HT-29 (cell line): ENCODE measurements around the gene AANAT. TPM values are rescaled to one million over a fixed set of nuclear protein-coding genes. Genes with fewer than 3 reads are reported as not detected.

Experiments
- DNase-seq: peaks from one replicate; pipeline ENCODE4 v3.0.0-alpha.2; 2015; ENCODE audit warnings: low spot score
- total RNA-seq: library from RNA; depleted of rRNA; stranded (reverse); fragments of >200 nt; shearing (Covaris generic); gene quantifications from 2 replicates; pipeline ENCODE4 v1.2.3, GENCODE V29; 2014

AANAT gene
- total RNA-seq, 1 experiment from 2014 or later: not detected

DNA sequence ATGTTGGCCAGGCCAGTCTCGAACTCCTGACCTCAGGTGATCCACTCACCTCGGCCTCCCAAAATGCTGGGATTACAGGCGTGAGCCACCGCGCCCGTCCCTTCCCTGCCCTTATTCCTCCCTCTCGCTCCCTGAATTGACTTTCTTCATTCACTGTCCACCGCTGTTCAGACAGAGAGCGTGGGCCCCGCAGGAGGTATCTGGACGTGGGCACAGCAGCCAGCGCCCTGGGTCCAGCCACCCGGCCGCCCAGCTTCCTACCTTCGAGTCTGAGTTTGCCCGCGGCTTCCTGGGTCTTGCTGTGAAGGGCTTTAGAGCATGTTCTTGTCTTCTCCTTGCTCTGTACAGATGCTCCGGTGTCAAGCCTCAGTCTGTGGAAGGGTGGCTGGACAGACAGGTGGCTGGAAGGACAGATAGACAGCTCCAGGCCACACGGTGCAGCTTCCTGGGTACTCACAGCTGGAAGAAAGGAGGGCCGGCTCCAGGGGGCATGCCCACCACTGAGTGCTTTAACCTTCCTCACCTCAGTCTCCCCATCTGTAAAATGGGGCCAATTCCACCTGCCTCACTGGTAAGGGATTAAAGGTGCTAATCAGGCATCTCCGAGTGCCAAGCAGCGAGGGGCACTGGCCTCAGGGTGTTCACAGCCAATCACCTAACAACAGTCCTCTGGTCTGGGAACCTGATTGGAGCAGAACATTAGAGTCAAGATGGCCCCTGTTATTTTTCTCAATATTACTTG, 20.2 kb downstream of the AANAT start:
- no peak for DNase-seq

- no peak for DNase-seq
These were observed 22.8 kb downstream of the AANAT start for GRCh38 chr17:76490112-76490710.

- no peak for DNase-seq
These were observed 24.1 kb downstream of the AANAT start for GRCh38 chr17:76491271-76492122.

DNA sequence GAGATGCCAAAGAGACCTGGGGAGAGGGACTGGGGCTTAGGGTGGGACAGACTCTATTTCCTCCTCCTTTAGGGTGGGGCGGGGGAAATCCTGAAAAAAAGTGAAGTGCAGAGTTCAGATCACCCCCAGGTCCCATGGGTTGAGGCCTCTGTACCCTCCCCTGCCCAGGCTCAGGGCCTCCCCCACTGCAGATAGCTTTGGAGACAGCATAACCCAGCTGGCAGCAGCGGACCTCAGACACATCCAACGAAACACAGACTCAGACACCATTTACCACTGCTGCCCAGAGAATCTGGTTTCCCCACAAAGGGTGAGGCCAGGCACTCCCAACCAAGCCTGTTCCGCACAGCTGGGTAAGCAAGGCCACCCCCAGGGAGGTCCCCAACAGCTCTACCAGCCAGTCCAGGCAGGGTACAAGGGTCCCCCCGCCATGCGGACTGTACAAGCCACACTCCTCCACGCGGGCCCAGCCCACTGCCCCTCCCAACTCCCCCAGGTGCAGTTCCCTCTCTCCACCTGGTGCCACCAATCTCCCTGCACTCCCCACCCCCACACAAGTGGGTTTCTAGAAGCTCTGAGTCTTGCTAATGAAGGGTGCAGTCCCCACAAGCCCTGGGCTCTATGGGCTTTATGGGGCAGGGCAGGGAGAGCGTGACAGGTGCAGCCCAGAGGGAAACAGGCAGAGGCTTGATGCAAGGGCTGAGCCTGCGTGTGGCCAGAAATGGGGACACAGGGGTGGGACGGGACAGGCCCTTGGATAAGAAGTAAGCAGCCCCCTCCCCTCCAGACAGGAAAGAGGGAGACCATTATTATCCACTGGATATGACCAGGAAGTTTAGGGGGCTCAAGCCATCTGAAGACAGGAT, 25.0 kb downstream of the AANAT start:
- DNase-seq: peak; percentile 23

DNA sequence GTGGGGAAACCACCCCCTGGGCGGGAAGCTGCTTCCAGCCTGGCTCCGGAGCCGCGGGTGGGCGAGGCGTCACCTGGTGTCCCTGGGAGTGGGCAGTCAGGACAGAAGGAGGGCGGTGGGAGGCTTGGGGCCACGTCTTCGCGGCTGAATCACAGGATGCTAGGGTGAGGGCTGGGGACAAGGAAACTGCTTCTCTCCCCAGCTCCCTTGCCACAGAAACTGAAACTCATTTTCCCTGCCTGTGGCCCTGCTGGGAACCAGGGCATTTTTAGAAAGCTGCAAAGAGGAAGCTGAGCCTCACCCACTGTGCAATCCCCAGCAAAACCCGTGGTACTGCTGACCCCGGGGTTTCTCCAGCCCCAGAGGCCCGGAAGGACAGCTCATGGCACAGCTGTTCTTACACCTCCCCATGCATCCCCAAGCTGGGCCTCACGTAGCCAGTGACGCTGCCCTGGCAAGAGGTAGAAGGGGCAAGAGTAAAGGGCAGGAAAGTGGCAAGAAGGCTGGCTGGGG, 25.6 kb downstream of the AANAT start:
- DNase-seq: no peak

GRCh38 chr17:76493505-76494167, 26.2 kb downstream of the AANAT start:
- DNase-seq: no peak

- DNase-seq: no peak
These were observed 28.4 kb downstream of the AANAT start for GRCh38 chr17:76495663-76496400.

GRCh38 chr17:76496464-76496863, 29.1 kb downstream of the AANAT start:
- DNase-seq: no peak

- DNase-seq: no peak
These were observed 30.2 kb downstream of the AANAT start for GRCh38 chr17:76497699-76497978.

DNA sequence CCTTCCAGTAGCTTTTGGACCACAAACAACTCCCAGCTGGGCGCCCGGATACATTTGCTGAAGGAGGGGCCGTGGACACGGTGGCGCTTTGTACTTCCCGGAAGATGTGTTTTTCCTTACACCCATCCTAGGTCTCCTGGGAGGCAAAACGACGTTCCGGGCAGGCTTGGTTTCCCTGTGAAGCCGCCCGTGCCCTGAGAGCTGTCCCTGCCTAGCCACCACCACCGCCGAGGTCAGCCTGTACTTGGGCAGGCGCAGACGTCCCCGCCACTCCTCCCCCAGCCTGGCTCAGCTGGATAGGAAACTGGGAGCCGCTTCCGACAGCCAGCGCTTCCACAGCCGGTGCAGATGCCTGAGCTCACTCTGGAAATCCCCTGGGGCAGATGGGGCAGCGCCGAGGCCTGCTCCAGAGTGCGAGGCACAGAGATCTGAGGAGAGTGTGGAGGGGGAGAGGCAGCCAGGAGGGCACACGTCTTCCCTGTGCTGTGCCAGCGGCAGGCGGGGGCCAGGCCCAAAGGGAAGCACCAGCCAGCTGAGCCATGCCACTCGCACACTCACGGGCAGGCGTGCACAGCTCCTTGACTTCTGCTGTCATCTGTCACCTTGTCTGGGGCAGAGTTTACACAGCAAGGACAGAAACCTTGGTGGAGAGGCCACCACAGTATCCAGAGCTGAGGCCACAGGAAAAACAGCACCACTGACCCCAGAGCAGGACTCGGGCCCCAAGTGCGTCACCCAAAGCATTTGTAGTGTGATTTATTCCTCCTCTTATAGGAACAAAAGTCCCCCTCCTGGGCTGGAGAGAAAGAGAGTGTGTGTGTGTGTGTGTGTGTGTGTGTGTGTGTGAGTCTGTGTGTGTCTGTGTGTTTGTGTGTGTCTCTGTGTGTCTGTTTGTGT, 30.8 kb downstream of the AANAT start:
- DNase-seq: peak; percentile 69

DNA sequence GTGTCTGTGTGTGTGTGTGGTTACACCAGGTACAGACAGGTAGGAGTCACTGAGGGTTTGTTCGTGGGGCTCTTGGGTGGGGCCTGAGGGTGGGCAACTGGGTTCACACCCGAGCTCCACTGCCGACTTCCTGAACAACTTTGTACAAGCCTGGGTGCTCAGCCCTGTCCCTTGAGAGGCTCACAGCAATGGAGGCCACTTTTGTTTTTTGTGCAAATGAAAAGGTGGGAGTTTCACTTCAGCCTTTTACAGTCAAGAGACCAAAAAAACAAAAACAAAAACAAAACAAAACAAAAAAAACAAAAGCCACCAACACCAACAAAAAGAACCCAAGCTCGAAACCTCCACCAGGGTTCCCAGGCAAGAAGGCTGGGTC, 31.5 kb downstream of the AANAT start:
- DNase-seq: no peak

GRCh38 chr17:76499267-76499667, 31.9 kb downstream of the AANAT start:
- peak; percentile 52 for DNase-seq

- peak; percentile 26 for DNase-seq
These were observed 32.8 kb downstream of the AANAT start for GRCh38 chr17:76500074-76500746.

DNA sequence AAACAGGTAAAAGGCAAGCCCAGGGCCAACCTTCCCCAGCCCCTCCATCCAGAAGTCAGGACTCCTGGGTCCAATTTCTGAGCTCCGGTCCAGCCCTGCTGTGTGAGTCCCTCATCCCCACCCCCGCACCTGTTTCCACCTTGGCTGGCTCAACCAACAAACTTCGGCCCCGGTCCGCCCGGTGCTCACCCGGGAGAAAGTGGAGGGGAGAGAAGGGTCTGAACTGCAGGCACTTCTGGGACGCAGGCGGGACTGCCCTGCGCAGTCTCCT, 33.3 kb downstream of the AANAT start:
- no peak for DNase-seq

- DNase-seq: peak; percentile 84
These were observed 33.8 kb downstream of the AANAT start, which contains the start of gene RHBDF2 for GRCh38 chr17:76501018-76501826. TSS of gene RHBDF2 (minus strand) at chr17:76501423. CDS start at chr17:76481524, 19,899 bp downstream.

DNA sequence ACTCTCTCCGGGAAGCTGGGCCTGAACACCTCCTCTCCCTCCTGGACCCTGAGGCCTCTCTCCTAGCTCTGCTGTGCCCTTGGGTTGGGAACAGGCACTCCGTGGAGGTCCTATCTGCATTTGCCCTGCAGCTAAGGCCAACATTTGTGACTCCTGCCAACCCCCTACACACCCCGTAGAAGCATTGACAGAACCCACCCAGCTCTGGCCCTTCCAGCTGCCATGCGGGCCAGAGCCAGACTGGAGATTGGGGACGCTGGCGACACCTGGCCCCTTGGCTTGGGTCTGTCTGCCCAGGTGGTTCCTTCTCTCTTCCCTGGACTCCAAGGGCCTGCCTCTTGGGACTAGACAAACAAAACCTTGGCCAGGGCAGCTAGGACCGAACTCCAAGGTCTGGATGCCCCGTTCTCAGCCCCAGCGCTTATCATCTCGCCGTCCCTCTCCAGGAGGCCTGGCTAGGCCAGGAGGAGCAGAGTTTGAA, 34.5 kb downstream of the AANAT start:
- DNase-seq: no peak

- DNase-seq: no peak
These were observed 35.2 kb downstream of the AANAT start for GRCh38 chr17:76502341-76503211.
